CD4-positive, alpha-beta T cell (primary cell): ENCODE data around the gene RIT1. TPM values are rescaled to one million over a fixed set of nuclear protein-coding genes. Genes with fewer than 3 reads are reported as not detected.
A peak's percentile ranks its signal among the peaks of the same experiment; 100 is the strongest.

ENCODE experiments used
- ATAC-seq: fragments of 200-7000 bp; cut with Tn5 transposase; one replicate; pipeline ENCODE4 v1.10.0; 2022; ENCODE audit warnings: mild to moderate bottlenecking; ENCODE audit not compliant: poor library complexity
- CTCF ChIA-PET: fragments of 350-600 bp; sonication (Branson Sonifier 250); formaldehyde crosslinking; loops from one replicate; lab custom pipeline; 2021; ENCODE audit warnings: antibody characterized with exemption, inconsistent platforms; lab: Charles Lee
- POLR2A ChIA-PET: fragments of 350-600 bp; sonication (Branson Sonifier 250); formaldehyde crosslinking; loops from one replicate; lab custom pipeline; 2021; ENCODE audit warnings: antibody characterized with exemption, inconsistent platforms; lab: Charles Lee
- DNase-seq, 14 experiments: peaks; one replicate each; pipeline ENCODE4 v3.0.0-alpha.2; 2013 to 2020; ENCODE audit warnings: mixed read lengths in 2 of 14
- H3K27ac ChIP-seq, 2 donors: one replicate each; pipeline versions ENCODE4 v1.5.1 to v1.7.0; 2013; ENCODE audit warnings: low read length in 2 of 2, low read depth in 1 of 2, mild to moderate bottlenecking in 1 of 2
- H3K27me3 ChIP-seq, 2 experiments: 1 replicate in 1 of 2; 2 replicates in 1 of 2; pipeline versions ENCODE4 v1.6.1 to v1.7.0; 2013; ENCODE audit warnings: low read length in 2 of 2, control low read depth in 1 of 2, mild to moderate bottlenecking in 1 of 2, moderate library complexity in 1 of 2; ENCODE audit not compliant: insufficient read depth in 2 of 2, control insufficient read depth in 1 of 2
- H3K36me3 ChIP-seq: one replicate; pipeline ENCODE4 v1.6.1; 2013; ENCODE audit warnings: low read length, control low read depth; ENCODE audit not compliant: insufficient read depth
- H3K4me1 ChIP-seq: one replicate; pipeline ENCODE4 v1.6.1; 2013; ENCODE audit warnings: low read length, control low read depth; ENCODE audit not compliant: insufficient read depth
- H3K4me3 ChIP-seq: one replicate; pipeline ENCODE4 v1.5.1; 2013; ENCODE audit warnings: mild to moderate bottlenecking, low read length, moderate library complexity
- H3K9me3 ChIP-seq, 2 experiments: 1 replicate in 1 of 2; 2 replicates in 1 of 2; pipeline versions ENCODE4 v1.6.1 to v1.7.0; 2013; ENCODE audit warnings: low read length in 2 of 2, mild to moderate bottlenecking in 2 of 2, control low read depth in 1 of 2, moderate library complexity in 1 of 2; ENCODE audit not compliant: control insufficient read depth in 1 of 2, insufficient read depth in 1 of 2
- H3K27ac Mint-ChIP-seq: one replicate; pipeline ENCODE4 v1.8.0; 2020; ENCODE audit warnings: mixed read lengths
- H3K27me3 Mint-ChIP-seq: one replicate; pipeline ENCODE4 v1.8.0; 2021; ENCODE audit warnings: mixed read lengths
- H3K36me3 Mint-ChIP-seq: one replicate; pipeline ENCODE4 v1.8.0; 2021; ENCODE audit warnings: low read depth, mixed read lengths
- H3K4me1 Mint-ChIP-seq: one replicate; pipeline ENCODE4 v1.8.0; 2021; ENCODE audit warnings: low read depth, mixed read lengths
- H3K4me3 Mint-ChIP-seq: one replicate; pipeline ENCODE4 v1.8.0; 2020; ENCODE audit warnings: mild to moderate bottlenecking, mixed read lengths
- H3K9me3 Mint-ChIP-seq: one replicate; pipeline ENCODE4 v1.8.0; 2020; ENCODE audit warnings: mixed read lengths
- CTCF ChIP-seq: fragments of 200-600 bp; IDR thresholded peaks from one replicate; pipeline ENCODE4 v1.8.0; 2022; ENCODE audit warnings: antibody characterized with exemption, mild to moderate bottlenecking
- intact Hi-C, 2 experiments: fragments of 100-400 bp; cut with DNase I in 1 of 2; cut with micrococcal nuclease in 1 of 2; formaldehyde crosslinking; loops; one replicate each; pipeline versions ENCODE4 v1.15.1 to v1.9.0; 2023 to 2025; cut with DNase I, micrococcal nuclease
- total RNA-seq, 174 experiments: library from RNA in 2 of 174; stranded (reverse) in 2 of 174; gene quantifications; one replicate each; pipeline ENCODE4 v1.2.3 and lab custom pipeline; 2021 to 2026

Gene RIT1
- total RNA-seq, 2 experiments from 2014 or later: 66.2 to 67.0 TPM

DNA sequence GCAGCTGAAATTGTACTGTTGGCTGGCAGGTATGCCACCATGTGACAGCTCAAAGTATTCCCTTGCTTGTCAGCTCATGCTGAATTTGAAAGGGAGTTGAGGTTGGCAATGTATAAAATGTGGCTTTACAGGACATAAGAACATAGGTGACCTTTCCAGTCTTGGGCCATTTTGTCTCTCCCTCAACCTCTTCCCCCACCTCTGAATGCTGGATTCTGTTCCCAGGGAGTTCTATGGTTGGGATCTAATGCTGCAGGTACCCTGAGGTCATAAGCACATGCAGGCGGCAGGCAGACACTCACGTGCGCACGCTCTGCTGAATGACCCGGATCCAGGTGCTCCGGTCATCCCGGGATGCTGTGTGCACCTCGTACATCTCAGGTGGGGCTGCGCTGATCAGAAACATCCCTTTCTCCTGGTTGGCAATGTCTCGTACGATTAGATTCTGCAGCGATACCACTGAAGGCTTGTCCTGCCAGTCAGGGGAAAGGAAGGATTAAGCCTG lies 46.3 kb upstream of the RIT1 start:
- DNase-seq: no peak
- Histone ChIP-seq H3K27ac (peak overlapping the region in 1 of 2 donors; percentile 33), H3K36me3 (peaks cover 94% of the 10 kb centered on the region), H3K4me1 (peaks cover 10% of the 10 kb centered on the region), H3K9me3 (no peaks in the 10 kb centered on the region), H3K27me3 (no peaks in the 10 kb centered on the region), H3K4me3 (no peak overlapping the region)
- Mint-ChIP-seq H3K4me1 (no peaks in the 10 kb centered on the region), H3K27ac (peak overlapping the region; percentile 22), H3K9me3 (no peaks in the 10 kb centered on the region), H3K27me3 (no peaks in the 10 kb centered on the region), H3K4me3 (no peak overlapping the region), H3K36me3 (peaks cover 86% of the 10 kb centered on the region)
- ChIA-PET POLR2A (interaction anchor here (1.4 to 2.2 kb wide), 3 partner anchors 10 to 22 kb away, joined by 4 to 9 read pairs (median 4); no protein-coding TSS in a partner anchor), CTCF (interaction anchor here (1.4 to 2.8 kb wide), 3 partner anchors 16 to 32 kb away, joined by 4 to 9 read pairs (median 5); partner anchors contain the start of gene ARHGEF2)
- ATAC-seq: no peak
- no peak for TF ChIP-seq CTCF
- intact Hi-C loops: no loop called here

GRCh38 chr1:155954645-155955044 lies 43.5 kb upstream of the RIT1 start:
- no peak for DNase-seq
- CTCF ChIA-PET: no interaction called here
- H3K4me1 Mint-ChIP-seq: no peaks in the 10 kb centered on the region
- TF ChIP-seq CTCF: no peak
- no peak overlapping the region for H3K4me3 ChIP-seq
- peak overlapping the region; percentile 44 for H3K27ac Mint-ChIP-seq
- no peaks in the 10 kb centered on the region for H3K4me1 ChIP-seq
- intact Hi-C loops: no loop called here
- peaks cover 94% of the 10 kb centered on the region for H3K36me3 ChIP-seq
- POLR2A ChIA-PET: interaction anchor here (0.8 to 1.4 kb wide), 3 partner anchors 9 to 23 kb away, joined by 3 to 7 read pairs (median 4); no protein-coding TSS in a partner anchor
- no peak for ATAC-seq
- H3K9me3 ChIP-seq: no peaks in the 10 kb centered on the region
- no peak overlapping the region for H3K4me3 Mint-ChIP-seq
- no peak overlapping the region for H3K27ac ChIP-seq
- H3K36me3 Mint-ChIP-seq: peaks cover 83% of the 10 kb centered on the region
- H3K27me3 Mint-ChIP-seq: no peaks in the 10 kb centered on the region
- no peaks in the 10 kb centered on the region for H3K27me3 ChIP-seq
- H3K9me3 Mint-ChIP-seq: no peaks in the 10 kb centered on the region

- ATAC-seq (no peak), DNase-seq (no peak)
- Histone ChIP-seq H3K36me3 (peaks cover 91% of the 10 kb centered on the region), H3K4me3 (no peak overlapping the region), H3K9me3 (no peaks in the 10 kb centered on the region), H3K27ac (no peak overlapping the region), H3K27me3 (no peaks in the 10 kb centered on the region), H3K4me1 (peaks cover 1% of the 10 kb centered on the region)
- no peak for TF ChIP-seq CTCF
- no peak overlapping the region for H3K27ac Mint-ChIP-seq
- no peaks in the 10 kb centered on the region for H3K9me3 Mint-ChIP-seq
- no peaks in the 10 kb centered on the region for H3K27me3 Mint-ChIP-seq
- intact Hi-C loops: no loop called here
- peaks cover 86% of the 10 kb centered on the region for H3K36me3 Mint-ChIP-seq
- H3K4me1 Mint-ChIP-seq: no peaks in the 10 kb centered on the region
- H3K4me3 Mint-ChIP-seq: no peak overlapping the region
- CTCF ChIA-PET: interaction anchor here (1.1 kb wide), 1 partner anchor 37 kb away, joined by 3 read pairs; no protein-coding TSS in a partner anchor
- POLR2A ChIA-PET: no interaction called here
These were observed 41.3 kb upstream of the RIT1 start for GRCh38 chr1:155952505-155952890.
